Osteocyte (in vitro differentiated cells): Measurements from ENCODE around the gene NAT10. TPM values are rescaled to one million over a fixed set of nuclear protein-coding genes. Genes with fewer than 3 reads are reported as not detected.
"Not testable (repeated sequence)": the region's sequence is repeated elsewhere in the genome, so short reads cannot be mapped to it uniquely, and the experiment has no call there.

Experiments
- DNase-seq: peaks from one replicate; pipeline ENCODE4 v3.0.0; 2021; ENCODE audit warnings: mixed read lengths; ENCODE audit not compliant: unreplicated experiment; ENCODE audit errors: extremely low spot score
- H3K27ac Mint-ChIP-seq: one replicate; pipeline ENCODE4 v1.8.0; 2021; ENCODE audit warnings: mild to moderate bottlenecking, mixed read lengths; ENCODE audit not compliant: unreplicated experiment
- H3K27me3 Mint-ChIP-seq: one replicate; pipeline ENCODE4 v1.8.0; 2021; ENCODE audit warnings: mixed read lengths; ENCODE audit not compliant: unreplicated experiment
- H3K36me3 Mint-ChIP-seq: one replicate; pipeline ENCODE4 v1.8.0; 2021; ENCODE audit warnings: mixed read lengths; ENCODE audit not compliant: unreplicated experiment
- H3K4me1 Mint-ChIP-seq: one replicate; pipeline ENCODE4 v1.8.0; 2021; ENCODE audit warnings: mixed read lengths; ENCODE audit not compliant: unreplicated experiment
- H3K4me3 Mint-ChIP-seq: one replicate; pipeline ENCODE4 v1.8.0; 2021; ENCODE audit warnings: mild to moderate bottlenecking, moderate library complexity, mixed read lengths; ENCODE audit not compliant: unreplicated experiment
- H3K9me3 Mint-ChIP-seq: one replicate; pipeline ENCODE4 v1.8.0; 2021; ENCODE audit warnings: mixed read lengths; ENCODE audit not compliant: unreplicated experiment
- CTCF ChIP-seq: fragments of 200-600 bp; sonication (generic); IDR thresholded peaks from 2 replicates; pipeline ENCODE4 v1.5.0; 2021; ENCODE audit warnings: antibody characterized with exemption, mild to moderate bottlenecking, moderate library complexity
- total RNA-seq: library from RNA; stranded (reverse); gene quantifications from 2 replicates; pipeline ENCODE4 v1.2.1, GENCODE V29; 2021

NAT10 gene
- total RNA-seq, 1 donor from 2014 or later: 38.6 TPM

GRCh38 chr11:34086554-34087283 is 18.7 kb upstream of the NAT10 start:
- H3K36me3 Mint-ChIP-seq: peaks cover 67% of the 10 kb centered on the region
- no peaks in the 10 kb centered on the region for H3K9me3 Mint-ChIP-seq
- no peak for DNase-seq
- no peak overlapping the region for H3K4me3 Mint-ChIP-seq
- no peak overlapping the region for H3K27ac Mint-ChIP-seq
- H3K27me3 Mint-ChIP-seq: no peaks in the 10 kb centered on the region
- H3K4me1 Mint-ChIP-seq: no peaks in the 10 kb centered on the region
- no peak for TF ChIP-seq CTCF

DNA sequence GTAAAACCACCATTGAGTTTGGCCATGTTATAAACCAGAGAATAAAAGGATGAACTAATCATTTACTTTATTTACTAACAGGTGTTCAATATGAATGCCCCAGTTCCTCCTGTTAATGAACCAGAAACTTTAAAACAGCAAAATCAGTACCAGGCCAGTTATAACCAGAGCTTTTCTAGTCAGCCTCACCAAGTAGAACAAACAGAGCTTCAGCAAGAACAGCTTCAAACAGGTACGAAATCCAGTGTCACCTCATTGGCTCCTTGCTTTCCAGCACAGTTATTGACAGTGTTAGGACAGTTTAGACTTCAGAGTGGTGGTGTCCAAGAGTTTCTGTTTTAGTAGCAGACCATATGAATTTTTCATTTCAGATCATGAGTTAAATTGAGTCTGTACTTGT is 13.6 kb upstream of the NAT10 start:
- H3K4me1 Mint-ChIP-seq: no peaks in the 10 kb centered on the region

GRCh38 chr11:34094900-34095299 is 10.5 kb upstream of the NAT10 start:
- not testable (repeated sequence) for H3K9me3 Mint-ChIP-seq, DNase-seq, H3K4me1 Mint-ChIP-seq, H3K27ac Mint-ChIP-seq, H3K4me3 Mint-ChIP-seq, H3K27me3 Mint-ChIP-seq
- peaks cover 66% of the 10 kb centered on the region for H3K36me3 Mint-ChIP-seq

More for the DNA sequence above, 13.6 kb upstream of the NAT10 start:
- DNase-seq: no peak
- Mint-ChIP-seq H3K36me3 (peaks cover 59% of the 10 kb centered on the region), H3K4me3 (no peak overlapping the region), H3K27ac (no peak overlapping the region), H3K27me3 (no peaks in the 10 kb centered on the region), H3K9me3 (no peaks in the 10 kb centered on the region)
- no peak for TF ChIP-seq CTCF

DNA sequence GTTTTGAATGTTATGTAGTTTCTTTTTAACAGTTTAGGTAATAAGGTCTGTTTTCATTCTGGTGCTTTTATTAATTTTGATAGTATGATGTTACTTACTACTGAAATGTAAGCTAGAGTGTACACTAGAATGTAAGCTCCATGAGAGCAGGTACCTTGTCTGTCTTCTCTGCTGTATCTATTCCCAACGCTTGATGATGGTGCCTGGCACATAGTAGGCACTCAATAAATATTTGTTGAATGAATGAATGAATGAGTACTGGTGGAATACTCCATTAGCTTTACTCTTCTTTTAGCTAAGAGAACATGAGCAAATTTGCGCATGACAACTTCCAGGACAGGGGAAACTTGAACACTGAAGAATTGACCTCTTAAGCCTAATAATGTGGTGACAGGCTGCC is 6.6 kb upstream of the NAT10 start:
- H3K27ac Mint-ChIP-seq: no peak overlapping the region
- H3K27me3 Mint-ChIP-seq: no peaks in the 10 kb centered on the region
- H3K9me3 Mint-ChIP-seq: no peaks in the 10 kb centered on the region
- H3K4me1 Mint-ChIP-seq: peaks cover under 1% of the 10 kb centered on the region
- peaks cover 45% of the 10 kb centered on the region for H3K36me3 Mint-ChIP-seq
- TF ChIP-seq CTCF: no peak
- H3K4me3 Mint-ChIP-seq: no peak overlapping the region
- no peak for DNase-seq

DNA sequence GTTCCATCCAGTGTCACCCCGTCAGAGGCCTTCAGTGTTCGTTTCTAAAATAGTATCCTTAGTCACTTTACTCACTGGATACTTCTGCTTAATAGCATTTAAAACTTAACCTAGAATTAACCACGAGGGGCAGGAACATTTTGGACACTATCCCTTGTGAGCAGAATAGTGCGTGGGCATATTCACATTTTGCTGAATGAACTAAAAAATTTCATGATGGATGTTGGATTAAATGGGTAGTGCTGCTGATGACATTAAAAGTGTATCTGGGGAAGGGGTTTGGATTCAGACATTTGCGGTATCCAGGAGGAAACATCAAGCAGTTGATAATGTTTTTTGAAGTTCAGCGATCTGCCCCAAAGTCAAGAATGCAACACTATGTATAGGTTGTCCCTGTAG is 750 bp upstream of the NAT10 start:
- no peaks in the 10 kb centered on the region for H3K9me3 Mint-ChIP-seq
- TF ChIP-seq CTCF: no peak
- H3K4me1 Mint-ChIP-seq: peaks cover 28% of the 10 kb centered on the region
- no peak for DNase-seq
- peak overlapping the region; percentile 94 for H3K4me3 Mint-ChIP-seq
- no peaks in the 10 kb centered on the region for H3K27me3 Mint-ChIP-seq
- peaks cover 20% of the 10 kb centered on the region for H3K36me3 Mint-ChIP-seq
- H3K27ac Mint-ChIP-seq: peak overlapping the region; percentile 99
